Karpas-422 (cell line): ENCODE data around the gene PRRC2B. TPM values are rescaled to one million over a fixed set of nuclear protein-coding genes. Genes with fewer than 3 reads are reported as not detected.

Source experiments
- DNase-seq: peaks from one replicate; pipeline ENCODE4 v3.0.0-alpha.2; 2015
- H2AFZ ChIP-seq: fragments of 200-600 bp; sonication (generic); 2 replicates; pipeline ENCODE4 v1.6.1; 2014; ENCODE audit warnings: antibody characterized with exemption, low read length, mixed read lengths
- H3K27ac ChIP-seq: fragments of 200-600 bp; sonication (generic); 2 replicates; pipeline ENCODE4 v1.5.1; 2014; ENCODE audit warnings: mild to moderate bottlenecking, low read length, moderate library complexity
- H3K27me3 ChIP-seq: fragments of 200-600 bp; sonication (generic); 2 replicates; pipeline ENCODE4 v1.6.1; 2014; ENCODE audit warnings: low read length, mixed read lengths
- H3K36me3 ChIP-seq: fragments of 200-600 bp; sonication (generic); 2 replicates; pipeline ENCODE4 v1.6.1; 2014; ENCODE audit warnings: low read length, mixed read lengths; ENCODE audit not compliant: insufficient read depth
- H3K4me1 ChIP-seq: fragments of 200-600 bp; sonication (generic); 2 replicates; pipeline ENCODE4 v1.6.1; 2014; ENCODE audit warnings: mild to moderate bottlenecking, low read length, mixed read lengths
- H3K4me2 ChIP-seq: fragments of 200-600 bp; sonication (generic); 2 replicates; pipeline ENCODE4 v1.6.1; 2014; ENCODE audit warnings: low read length, low read depth, mild to moderate bottlenecking; ENCODE audit not compliant: poor library complexity, severe bottlenecking
- H3K4me3 ChIP-seq: fragments of 200-600 bp; sonication (generic); 2 replicates; pipeline ENCODE4 v1.5.1; 2014; ENCODE audit warnings: mild to moderate bottlenecking, antibody characterized with exemption, low read length, mixed read lengths
- H3K79me2 ChIP-seq: fragments of 200-600 bp; sonication (generic); 2 replicates; pipeline ENCODE4 v1.6.1; 2014; ENCODE audit warnings: mild to moderate bottlenecking, low read length, mixed read lengths
- H3K9ac ChIP-seq: fragments of 200-600 bp; sonication (generic); 2 replicates; pipeline ENCODE4 v1.6.0; 2014; ENCODE audit warnings: low read length
- H3K9me2 ChIP-seq: fragments of 200-600 bp; sonication (generic), shearing (Covaris generic); replicated peaks from 2 replicates; pipeline ENCODE4 v1.6.0; 2014; ENCODE audit warnings: mild to moderate bottlenecking, low read length, moderate library complexity; ENCODE audit not compliant: insufficient read depth
- H3K9me3 ChIP-seq: fragments of 300-700, 200-600 bp; sonication (generic); 2 replicates; pipeline ENCODE4 v1.6.1; 2014; ENCODE audit warnings: low read length, mixed read lengths
- H4K20me1 ChIP-seq: fragments of 200-600 bp; sonication (generic); 2 replicates; pipeline ENCODE4 v1.6.1; 2014; ENCODE audit warnings: mild to moderate bottlenecking, antibody characterized with exemption, low read length, low read depth; ENCODE audit not compliant: insufficient read depth
- total RNA-seq: library from RNA; depleted of rRNA; stranded (reverse); fragments of >200 nt; shearing (Covaris generic); gene quantifications from 2 replicates; pipeline ENCODE4 v1.2.3, GENCODE V29; 2014; ENCODE audit warnings: low replicate concordance

PRRC2B gene
- total RNA-seq, 1 experiment from 2014 or later, result 83.8 TPM

DNA sequence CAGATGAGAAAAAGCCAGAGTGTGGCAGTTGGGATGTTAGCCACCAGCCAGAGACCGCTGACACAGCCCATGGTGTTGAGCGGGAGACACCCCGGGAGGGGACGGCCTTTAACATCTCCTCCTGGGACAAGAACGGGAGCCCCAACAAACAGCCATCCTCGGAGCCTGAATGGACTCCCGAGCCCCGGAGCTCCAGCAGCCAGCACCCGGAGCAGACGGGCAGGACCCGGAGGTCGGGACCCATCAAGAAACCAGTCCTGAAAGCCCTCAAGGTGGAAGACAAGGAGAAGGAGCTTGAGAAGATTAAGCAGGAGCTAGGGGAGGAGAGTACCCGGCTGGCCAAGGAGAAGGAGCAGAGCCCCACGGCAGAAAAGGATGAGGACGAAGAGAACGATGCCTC lies 80.8 kb downstream of the PRRC2B start:
- Histone ChIP-seq H3K9ac (no peak overlapping the region), H3K36me3 (peaks cover 57% of the 10 kb centered on the region), H3K27ac (no peak overlapping the region), H3K79me2 (peaks cover 42% of the 10 kb centered on the region), H2AFZ (no peak overlapping the region), H3K4me2 (no peak overlapping the region), H4K20me1 (peaks cover 41% of the 10 kb centered on the region), H3K9me2 (no peaks in the 10 kb centered on the region), H3K4me3 (no peak overlapping the region), H3K4me1 (no peaks in the 10 kb centered on the region), H3K27me3 (no peaks in the 10 kb centered on the region), H3K9me3 (no peaks in the 10 kb centered on the region)
- no peak for DNase-seq

DNA sequence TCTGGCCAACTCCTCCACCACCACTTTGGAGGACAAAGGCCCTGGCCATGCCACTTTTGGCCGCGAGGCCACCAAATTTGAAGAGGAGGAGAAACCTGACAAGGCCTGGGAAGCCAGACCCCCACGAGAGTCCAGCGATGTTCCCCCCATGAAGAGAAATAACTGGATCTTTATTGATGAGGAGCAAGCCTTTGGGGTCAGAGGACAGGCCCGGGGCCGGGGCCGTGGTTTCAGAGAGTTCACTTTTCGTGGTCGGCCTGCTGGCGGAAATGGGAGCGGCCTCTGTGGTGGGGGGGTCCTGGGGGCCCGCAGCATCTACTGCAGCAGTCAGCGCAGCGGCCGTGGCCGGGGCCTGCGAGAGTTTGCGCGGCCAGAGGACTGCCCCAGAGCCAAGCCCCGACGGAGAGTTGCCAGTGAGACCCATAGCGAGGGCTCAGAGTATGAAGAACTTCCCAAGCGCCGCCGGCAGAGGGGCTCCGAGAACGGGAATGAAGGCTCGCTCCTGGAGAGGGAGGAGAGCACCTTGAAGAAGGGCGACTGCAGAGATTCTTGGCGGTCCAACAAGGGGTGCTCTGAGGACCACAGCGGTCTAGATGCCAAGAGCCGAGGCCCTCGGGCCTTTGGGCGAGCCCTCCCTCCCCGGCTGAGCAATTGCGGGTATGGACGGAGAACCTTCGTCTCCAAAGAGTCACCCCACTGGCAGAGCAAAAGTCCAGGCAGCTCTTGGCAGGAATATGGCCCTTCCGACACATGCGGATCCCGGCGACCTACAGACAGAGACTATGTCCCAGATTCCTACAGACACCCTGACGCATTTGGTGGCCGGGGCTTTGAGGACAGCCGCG lies 81.4 kb downstream of the PRRC2B start:
- Histone ChIP-seq H3K27ac (no peak overlapping the region), H3K79me2 (peaks cover 42% of the 10 kb centered on the region), H2AFZ (no peak overlapping the region), H4K20me1 (peaks cover 45% of the 10 kb centered on the region), H3K9me3 (no peaks in the 10 kb centered on the region), H3K4me1 (no peaks in the 10 kb centered on the region), H3K27me3 (no peaks in the 10 kb centered on the region), H3K4me3 (no peak overlapping the region), H3K9me2 (no peaks in the 10 kb centered on the region), H3K9ac (no peak overlapping the region), H3K36me3 (peaks cover 57% of the 10 kb centered on the region), H3K4me2 (no peak overlapping the region)
- no peak for DNase-seq

DNA sequence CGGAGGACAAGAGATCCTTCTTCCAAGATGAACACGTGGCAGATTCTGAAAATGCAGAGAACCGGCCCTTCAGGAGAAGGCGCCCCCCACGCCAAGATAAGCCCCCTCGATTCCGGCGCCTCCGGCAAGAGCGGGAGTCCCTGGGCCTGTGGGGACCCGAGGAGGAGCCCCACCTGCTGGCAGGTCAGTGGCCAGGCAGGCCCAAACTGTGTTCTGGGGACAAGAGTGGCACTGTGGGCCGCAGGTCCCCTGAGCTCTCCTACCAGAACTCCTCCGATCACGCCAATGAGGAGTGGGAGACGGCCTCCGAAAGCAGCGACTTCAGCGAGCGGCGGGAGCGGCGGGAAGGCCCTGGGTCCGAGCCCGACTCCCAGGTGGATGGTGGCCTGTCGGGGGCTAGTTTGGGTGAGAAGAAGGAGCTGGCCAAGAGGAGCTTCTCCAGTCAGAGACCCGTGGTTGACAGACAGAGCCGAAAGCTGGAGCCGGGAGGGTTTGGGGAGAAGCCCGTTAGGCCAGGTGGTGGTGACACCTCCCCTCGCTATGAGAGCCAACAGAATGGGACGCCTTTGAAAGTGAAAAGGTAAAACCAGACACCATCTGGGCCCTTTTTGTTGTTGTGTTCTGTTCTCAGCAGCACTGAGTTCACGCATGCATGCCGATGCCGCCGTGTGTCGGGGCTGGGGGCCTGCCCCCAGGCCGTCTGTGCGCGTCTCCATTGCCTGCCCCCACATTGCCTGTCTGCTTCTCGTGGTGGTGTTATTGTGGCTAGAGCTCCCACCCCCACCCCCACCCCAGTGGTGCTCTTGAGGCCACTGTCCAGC lies 82.3 kb downstream of the PRRC2B start:
- peaks cover 37% of the 10 kb centered on the region for H3K79me2 ChIP-seq
- H4K20me1 ChIP-seq, result peaks cover 48% of the 10 kb centered on the region
- no peak overlapping the region for H3K4me2 ChIP-seq

DNA sequence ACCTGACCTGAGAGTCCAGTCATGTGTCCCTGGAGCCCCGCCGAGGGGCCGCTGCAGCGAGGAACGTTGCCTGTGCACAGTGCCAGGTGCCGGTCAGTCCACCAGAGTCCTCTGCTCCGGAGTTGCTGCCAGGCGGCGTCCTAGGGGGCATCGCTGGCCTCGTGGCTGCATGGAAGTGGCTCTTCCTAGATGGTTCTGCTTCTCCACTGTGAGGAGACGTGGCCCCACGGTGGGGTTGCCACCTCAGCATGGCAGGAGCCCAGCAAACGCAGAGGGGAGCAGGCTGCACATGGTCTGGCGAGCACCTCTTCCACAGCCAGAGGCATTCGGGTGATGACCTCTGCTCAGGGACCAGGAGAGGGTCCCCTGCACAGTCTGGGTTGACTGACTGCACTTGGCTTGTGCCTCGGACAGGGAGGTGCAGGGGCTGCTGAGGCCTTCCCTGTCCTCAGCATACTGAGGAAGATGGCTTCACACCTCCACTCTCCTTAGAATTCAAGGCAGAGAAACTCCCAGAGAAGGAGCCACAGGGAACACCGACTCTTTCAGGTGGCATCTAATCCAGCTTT lies 83.0 kb downstream of the PRRC2B start:
- no peak overlapping the region for H3K4me3 ChIP-seq
- peaks cover 54% of the 10 kb centered on the region for H3K36me3 ChIP-seq
- no peaks in the 10 kb centered on the region for H3K27me3 ChIP-seq
- H3K4me2 ChIP-seq, result no peak overlapping the region
- H2AFZ ChIP-seq, result no peak overlapping the region
- H3K9ac ChIP-seq, result no peak overlapping the region
- H3K27ac ChIP-seq, result no peak overlapping the region
- peaks cover 45% of the 10 kb centered on the region for H4K20me1 ChIP-seq
- H3K9me2 ChIP-seq, result no peaks in the 10 kb centered on the region
- H3K9me3 ChIP-seq, result no peaks in the 10 kb centered on the region
- H3K79me2 ChIP-seq, result peaks cover 32% of the 10 kb centered on the region
- H3K4me1 ChIP-seq, result no peaks in the 10 kb centered on the region
- no peak for DNase-seq

More for the DNA sequence above, 82.3 kb downstream of the PRRC2B start:
- no peak overlapping the region for H2AFZ ChIP-seq
- H3K4me3 ChIP-seq, result no peak overlapping the region
- H3K9me2 ChIP-seq, result no peaks in the 10 kb centered on the region
- no peak overlapping the region for H3K9ac ChIP-seq
- H3K36me3 ChIP-seq, result peaks cover 55% of the 10 kb centered on the region
- DNase-seq, result no peak
- no peaks in the 10 kb centered on the region for H3K9me3 ChIP-seq
- no peaks in the 10 kb centered on the region for H3K27me3 ChIP-seq
- no peaks in the 10 kb centered on the region for H3K4me1 ChIP-seq
- no peak overlapping the region for H3K27ac ChIP-seq

DNA sequence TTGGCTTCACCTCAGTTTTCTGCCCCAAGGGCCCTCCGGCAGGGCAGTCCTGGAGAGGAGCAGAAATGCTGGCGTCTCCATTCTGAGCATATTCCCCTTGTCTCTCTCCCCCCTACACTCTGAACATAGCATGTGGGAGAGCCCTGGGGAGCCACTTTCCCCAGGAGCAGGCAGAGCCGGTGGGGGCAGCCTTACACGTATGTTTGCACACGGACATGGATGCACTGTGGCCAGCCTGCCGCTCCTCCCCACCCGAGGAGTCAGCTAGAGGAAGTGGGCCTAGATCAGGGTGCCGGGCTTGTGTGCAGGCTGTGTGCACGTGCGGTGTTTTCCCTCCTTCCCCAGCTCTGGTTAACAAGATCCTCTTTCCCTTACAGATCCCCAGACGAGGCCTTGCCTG lies 83.5 kb downstream of the PRRC2B start:
- Histone ChIP-seq H3K9ac (no peak overlapping the region), H3K27ac (no peak overlapping the region), H3K9me2 (no peaks in the 10 kb centered on the region), H2AFZ (no peak overlapping the region), H4K20me1 (peaks cover 44% of the 10 kb centered on the region), H3K36me3 (peaks cover 51% of the 10 kb centered on the region), H3K79me2 (peaks cover 32% of the 10 kb centered on the region), H3K4me1 (no peaks in the 10 kb centered on the region), H3K27me3 (no peaks in the 10 kb centered on the region), H3K4me2 (no peak overlapping the region), H3K9me3 (no peaks in the 10 kb centered on the region), H3K4me3 (no peak overlapping the region)
- no peak for DNase-seq

DNA sequence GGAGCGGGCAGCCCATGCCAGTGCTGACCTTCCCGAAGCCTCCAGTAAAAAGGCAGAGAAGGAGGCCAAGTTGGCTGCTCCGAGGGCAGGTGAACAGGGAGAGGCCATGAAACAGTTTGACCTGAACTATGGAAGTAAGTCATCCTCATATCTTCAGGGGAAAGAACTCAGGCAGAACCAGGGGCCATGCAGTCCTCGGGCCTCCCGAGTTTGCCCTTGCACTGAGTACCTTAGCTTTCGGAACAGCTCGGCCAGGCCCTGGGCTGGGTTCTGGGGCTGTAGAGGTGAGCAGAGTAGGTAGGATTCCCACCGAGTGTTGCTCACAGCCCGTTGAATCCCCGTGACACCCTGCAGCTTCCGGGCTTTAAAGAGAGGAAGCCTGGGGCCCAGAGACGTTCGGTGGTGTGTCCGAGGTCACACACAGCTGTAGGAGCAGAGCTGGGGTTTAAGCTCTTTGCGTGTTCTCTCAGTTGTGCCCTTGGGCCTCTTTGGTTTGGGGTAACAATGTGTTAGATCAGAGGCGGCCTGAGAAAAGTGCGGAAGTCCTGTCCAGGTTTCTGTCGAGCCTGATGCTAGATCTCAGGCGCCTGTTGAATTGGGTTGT lies 84.0 kb downstream of the PRRC2B start:
- Histone ChIP-seq H2AFZ (no peak overlapping the region), H3K79me2 (peaks cover 28% of the 10 kb centered on the region), H4K20me1 (peaks cover 44% of the 10 kb centered on the region), H3K4me2 (no peak overlapping the region), H3K9me2 (no peaks in the 10 kb centered on the region), H3K4me1 (no peaks in the 10 kb centered on the region), H3K36me3 (peaks cover 48% of the 10 kb centered on the region), H3K27me3 (no peaks in the 10 kb centered on the region), H3K9ac (no peak overlapping the region), H3K9me3 (no peaks in the 10 kb centered on the region), H3K27ac (no peak overlapping the region), H3K4me3 (no peak overlapping the region)
- DNase-seq, result no peak

DNA sequence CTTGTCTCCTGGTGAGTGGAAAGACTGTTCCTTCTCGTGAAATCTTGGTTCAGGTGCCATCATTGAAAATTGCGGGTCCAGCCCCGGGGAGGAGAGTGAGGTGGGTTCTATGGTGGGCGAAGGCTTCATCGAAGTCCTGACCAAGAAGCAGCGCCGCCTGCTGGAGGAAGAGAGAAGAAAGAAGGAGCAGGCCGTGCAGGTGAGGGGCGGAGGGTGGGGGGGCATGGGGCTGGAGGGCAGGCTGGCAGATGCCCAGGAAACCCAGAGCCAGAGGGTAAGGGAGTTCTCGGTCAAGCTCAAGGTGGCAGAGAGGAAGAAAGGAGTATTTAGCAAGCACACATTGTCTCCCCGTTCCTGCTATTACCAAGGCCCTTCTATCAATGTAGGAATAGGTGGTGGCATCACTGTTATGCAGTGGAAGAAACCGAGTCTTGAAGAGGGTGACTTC lies 84.6 kb downstream of the PRRC2B start:
- no peak overlapping the region for H3K9ac ChIP-seq
- H3K27ac ChIP-seq, result no peak overlapping the region
- H4K20me1 ChIP-seq, result peaks cover 42% of the 10 kb centered on the region
- no peaks in the 10 kb centered on the region for H3K4me1 ChIP-seq
- peaks cover 26% of the 10 kb centered on the region for H3K79me2 ChIP-seq
- H3K4me2 ChIP-seq, result no peak overlapping the region
- H3K9me2 ChIP-seq, result no peaks in the 10 kb centered on the region
- H3K27me3 ChIP-seq, result no peaks in the 10 kb centered on the region
- H3K36me3 ChIP-seq, result peaks cover 46% of the 10 kb centered on the region
- DNase-seq, result peak; percentile 88
- H3K4me3 ChIP-seq, result no peak overlapping the region
- H2AFZ ChIP-seq, result no peak overlapping the region
- H3K9me3 ChIP-seq, result no peaks in the 10 kb centered on the region

DNA sequence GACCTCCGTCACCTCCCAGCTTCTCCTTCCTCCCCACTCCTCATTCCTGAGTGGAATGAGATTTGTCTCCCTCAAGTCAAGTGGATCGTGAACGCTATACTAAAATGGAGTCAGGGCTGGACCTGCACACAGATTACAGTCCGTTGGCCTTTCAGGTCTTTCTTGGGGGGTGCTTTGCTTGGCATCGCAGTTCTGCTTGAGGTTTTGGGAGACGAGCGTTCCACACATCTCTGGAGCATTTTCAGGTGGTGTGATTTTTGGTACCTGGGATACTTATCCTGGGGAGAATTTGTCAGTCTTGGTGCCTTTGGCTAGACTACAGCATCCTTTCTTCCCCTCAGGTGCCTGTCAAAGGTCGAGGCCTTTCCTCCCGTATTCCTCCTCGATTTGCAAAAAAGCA lies 85.0 kb downstream of the PRRC2B start:
- H3K9me2 ChIP-seq, result no peaks in the 10 kb centered on the region
- peaks cover 46% of the 10 kb centered on the region for H3K36me3 ChIP-seq
- no peaks in the 10 kb centered on the region for H3K27me3 ChIP-seq
- peaks cover 26% of the 10 kb centered on the region for H3K79me2 ChIP-seq
- DNase-seq, result no peak
- H4K20me1 ChIP-seq, result peaks cover 40% of the 10 kb centered on the region
- H3K27ac ChIP-seq, result no peak overlapping the region
- no peak overlapping the region for H3K9ac ChIP-seq
- no peak overlapping the region for H3K4me2 ChIP-seq
- no peaks in the 10 kb centered on the region for H3K4me1 ChIP-seq
- H3K9me3 ChIP-seq, result no peaks in the 10 kb centered on the region
- no peak overlapping the region for H3K4me3 ChIP-seq
- no peak overlapping the region for H2AFZ ChIP-seq
